GM10248 (cell line): ENCODE results near the gene CLIC4.
A peak's percentile ranks its signal among the peaks of the same experiment; 100 is the strongest.

Experiments used
- CTCF ChIA-PET: fragments of 300-600 bp; sonication (Branson Sonifier 250); formaldehyde crosslinking; extraction: SDS; loops from one replicate; lab custom pipeline; 2021; ENCODE audit warnings: antibody characterized with exemption; lab: Yijun Ruan, JAX
- POLR2A ChIA-PET: fragments of 350-650 bp; sonication (Branson Sonifier 250); formaldehyde crosslinking; extraction: SDS; loops from one replicate; lab custom pipeline; 2020; ENCODE audit warnings: antibody characterized with exemption; lab: Yijun Ruan, JAX
- DNase-seq: peaks from one replicate; pipeline ENCODE4 v3.0.0; 2012; ENCODE audit errors: extremely low spot score
- CTCF ChIP-seq: IDR thresholded peaks from 2 replicates; pipeline ENCODE4 v1.5.1; 2012; ENCODE audit warnings: mild to moderate bottlenecking, low read depth; ENCODE audit errors: extremely low read depth, missing control alignments, control extremely low read depth

Gene CLIC4

GRCh38 chr1:24743404-24744211 lies 1.6 kb upstream of the CLIC4 start:
- ChIA-PET POLR2A (interaction anchor here (2.1 kb wide), 1 partner anchor 11 kb away, joined by 7 read pairs; no protein-coding TSS in a partner anchor), CTCF (interaction anchor here (0.7 to 3.8 kb wide), 8 partner anchors 11 to 101 kb away, joined by 3 to 21 read pairs (median 4); no protein-coding TSS in a partner anchor)
- TF ChIP-seq CTCF = no peak

GRCh38 chr1:24745711-24746413 lies 615 bp downstream of the CLIC4 start:
- TF ChIP-seq CTCF = no peak
- POLR2A ChIA-PET = interaction anchor here (0.9 to 2.1 kb wide), 5 partner anchors 10 to 494 kb away, joined by 3 to 7 read pairs (median 4); no protein-coding TSS in a partner anchor
- no peak for DNase-seq
- CTCF ChIA-PET = interaction anchor here (0.8 to 3.8 kb wide), 15 partner anchors 9 to 102 kb away, joined by 3 to 21 read pairs (median 5); no protein-coding TSS in a partner anchor

More at GRCh38 chr1:24743404-24744211, 1.6 kb upstream of the CLIC4 start:
- peak; percentile 58 for DNase-seq

GRCh38 chr1:24748191-24749121 lies 3.2 kb downstream of the CLIC4 start:
- DNase-seq = no peak
- ChIA-PET POLR2A (interaction anchor here (0.7 to 1.2 kb wide), 2 partner anchors 14 to 45 kb away, joined by 3 read pairs; no protein-coding TSS in a partner anchor), CTCF (interaction anchor here (0.8 to 2.0 kb wide), 4 partner anchors 15 to 82 kb away, joined by 3 to 12 read pairs (median 4); no protein-coding TSS in a partner anchor)
- no peak for TF ChIP-seq CTCF

- no peak for DNase-seq
These were observed 4.0 kb downstream of the CLIC4 start for GRCh38 chr1:24749252-24749651.

GRCh38 chr1:24749886-24750285 lies 4.6 kb downstream of the CLIC4 start:
- ChIA-PET POLR2A (interaction anchor here (1.2 kb wide), 1 partner anchor 13 kb away, joined by 3 read pairs; no protein-coding TSS in a partner anchor), CTCF (interaction anchor here (0.6 to 2.0 kb wide), 7 partner anchors 9 to 1083 kb away, joined by 3 to 12 read pairs (median 3); no protein-coding TSS in a partner anchor)
- no peak for TF ChIP-seq CTCF
- no peak for DNase-seq

More at GRCh38 chr1:24749252-24749651, 4.0 kb downstream of the CLIC4 start:
- TF ChIP-seq CTCF = peak; percentile 16
- CTCF ChIA-PET = interaction anchor here (0.8 to 2.0 kb wide), 6 partner anchors 10 to 81 kb away, joined by 3 to 12 read pairs (median 4); no protein-coding TSS in a partner anchor
- POLR2A ChIA-PET = interaction anchor here (0.7 to 1.2 kb wide), 2 partner anchors 13 to 44 kb away, joined by 3 read pairs; no protein-coding TSS in a partner anchor
